GM12878 (cell line): ENCODE measurements around the gene PDXDC1. TPM values are rescaled to one million over a fixed set of nuclear protein-coding genes. Genes with fewer than 3 reads are reported as not detected.
"Not testable (repeated sequence)": the region's sequence is repeated elsewhere in the genome, so short reads cannot be mapped to it uniquely, and the experiment has no call there.

Source experiments
- ATAC-seq: fragments of 200-7000 bp; cut with Tn5 transposase; 3 replicates; pipeline ENCODE4 v1.9.1; 2020; ENCODE audit warnings: mild to moderate bottlenecking, moderate library complexity
- BruUV-seq: library from RNA; stranded (reverse); fragments of 400-500 nt; replicated peaks from 2 replicates; lab custom pipeline; 2021; lab: Mats Ljungman, UMichigan
- CTCF ChIA-PET: fragments of 300-600 bp; sonication (Branson Sonifier 250); formaldehyde crosslinking; extraction: SDS; loops from one replicate; lab custom pipeline; 2021; ENCODE audit warnings: inconsistent platforms; lab: Yijun Ruan, JAX
- POLR2A ChIA-PET: fragments of 350-600 bp; formaldehyde crosslinking; extraction: SDS; loops from one replicate; lab custom pipeline; 2021; ENCODE audit warnings: inconsistent platforms; lab: Charles Lee
- RAD21 ChIA-PET: fragments of 300-600 bp; sonication (Branson Sonifier 250); formaldehyde crosslinking; loops from one replicate; lab custom pipeline; 2023; ENCODE audit warnings: antibody characterized with exemption; ENCODE audit not compliant: unreplicated experiment; lab: Charles Lee
- SMC1A ChIA-PET: fragments of 300-600 bp; sonication (Branson Sonifier 250); formaldehyde crosslinking; loops from one replicate; lab custom pipeline; 2023; ENCODE audit not compliant: unreplicated experiment, uncharacterized antibody; lab: Charles Lee
- DNase-seq: peaks from one replicate; pipeline ENCODE4 v3.0.0-alpha.2; 2011; ENCODE audit warnings: low read depth, low spot score
- FAIRE-seq: peaks from 3 replicates; lab custom pipeline; 2011; peaks lifted over from hg19 to GRCh38; lab: Jason Lieb, UNC
- H2AFZ ChIP-seq: 2 replicates; pipeline ENCODE4 v1.6.0; 2011; ENCODE audit warnings: low read depth, low read length, control low read depth; ENCODE audit not compliant: control insufficient read depth
- H3K27ac ChIP-seq: 2 replicates; pipeline ENCODE4 v1.5.1; 2011; ENCODE audit warnings: control low read depth; ENCODE audit not compliant: control insufficient read depth, insufficient read depth
- H3K27me3 ChIP-seq, 2 experiments: replicated peaks in 1 of 2; 2 replicates each; pipeline versions ENCODE4 v1.6.0 to v1.6.1; 2011; ENCODE audit warnings: low read length in 1 of 2; ENCODE audit not compliant: control insufficient read depth in 2 of 2, insufficient read depth in 2 of 2
- H3K36me3 ChIP-seq, 2 experiments: 2 replicates each; pipeline ENCODE4 v1.5.1; 2011; ENCODE audit warnings: low read length in 1 of 2; ENCODE audit not compliant: control insufficient read depth in 2 of 2, insufficient read depth in 2 of 2
- H3K4me1 ChIP-seq: 2 replicates; pipeline ENCODE4 v1.6.1; 2011; ENCODE audit warnings: mild to moderate bottlenecking, low read length, moderate library complexity, mixed read lengths; ENCODE audit not compliant: control insufficient read depth, insufficient read depth
- H3K4me2 ChIP-seq: 2 replicates; pipeline ENCODE4 v1.6.0; 2011; ENCODE audit warnings: control low read depth; ENCODE audit not compliant: control insufficient read depth, insufficient read depth
- H3K4me3 ChIP-seq: fragments of 200-600 bp; sonication (generic); 2 replicates; pipeline ENCODE4 v1.5.1; 2016
- H3K79me2 ChIP-seq: 2 replicates; pipeline ENCODE4 v1.6.0; 2011; ENCODE audit warnings: low read length; ENCODE audit not compliant: control insufficient read depth, insufficient read depth
- H3K9ac ChIP-seq: 2 replicates; pipeline ENCODE4 v1.8.0; 2011; ENCODE audit warnings: low read length, control low read depth, mixed read lengths; ENCODE audit not compliant: control insufficient read depth, insufficient read depth
- H3K9me3 ChIP-seq: replicated peaks from 3 replicates; pipeline ENCODE4 v1.5.1; 2011; ENCODE audit warnings: mild to moderate bottlenecking, low read length; ENCODE audit not compliant: control insufficient read depth, insufficient read depth
- H4K20me1 ChIP-seq: 2 replicates; pipeline ENCODE4 v1.6.0; 2011; ENCODE audit not compliant: control insufficient read depth, insufficient read depth
- WGBS: methylation state at CpG from one replicate; pipeline ENCODE4 v1.1.6; 2016; ENCODE audit warnings: low lambda C conversion rate; ENCODE audit not compliant: insufficient replicate concordance, insufficient coverage; ENCODE audit errors: missing lambda C conversion rate; 5-methylcytosine and 5-hydroxymethylcytosine counted together
- in situ Hi-C: fragments of 300-500 bp; cut with MboI; formaldehyde crosslinking; loops from 9 replicates; pipeline ENCODE4 v1.14.3; 2018; ENCODE audit warnings: mixed read lengths
- intact Hi-C: fragments of 100-400 bp; cut with micrococcal nuclease; formaldehyde crosslinking; loops from one replicate; pipeline ENCODE4 v1.14.2; 2022; ENCODE audit not compliant: unreplicated experiment
- polyA plus RNA-seq, 11 experiments: library from polyadenylated mRNA; depleted of rRNA in 4 of 11; unstranded in 6 of 11; stranded (reverse) in 5 of 11; fragments of >200 nt; fragmentation: Nextera tagmentation in 4 of 11; fragmentation: Illumina TruSeq in 1 of 11; extraction: Ambion mirVana in 4 of 11; extraction: Trizol in 1 of 11; gene quantifications; 1 replicate in 1 of 11; 2 replicates in 10 of 11; pipeline versions ENCODE4 v1.2.1 to v1.2.3, GENCODE V29; 2011 to 2016; ENCODE audit warnings: inconsistent platforms in 2 of 11, missing spikeins in 2 of 11, low read depth in 1 of 11
- total RNA-seq, 4 experiments: library from RNA; depleted of rRNA in 3 of 4; stranded (reverse); fragments of >200 nt in 3 of 4; fragmentation: Illumina TruSeq in 1 of 4; extraction: Trizol in 1 of 4; gene quantifications; 2 replicates each; pipeline versions ENCODE4 v1.2.1 to v1.2.3, GENCODE V29; 2013 to 2021

PDXDC1 gene
- total and polyA plus RNA-seq, 10 of the 15 experiments (the other 5 are each of a cell fraction or from before 2014, with no cell fraction given), result 6.1 to 78.2 (median 53.8) TPM

- intact Hi-C loops, H3K27me3 ChIP-seq, RAD21 ChIA-PET, H3K4me2 ChIP-seq, H3K4me1 ChIP-seq, FAIRE-seq, ATAC-seq, H3K79me2 ChIP-seq, H4K20me1 ChIP-seq, H3K27ac ChIP-seq, H3K9ac ChIP-seq, in situ Hi-C loops, DNase-seq, BruUV-seq, H3K4me3 ChIP-seq, H3K9me3 ChIP-seq, SMC1A ChIA-PET, H2AFZ ChIP-seq, CTCF ChIA-PET, POLR2A ChIA-PET: not testable (repeated sequence)
- peaks cover 14 to 16% of the 10 kb centered on the region in 2 experiments for H3K36me3 ChIP-seq
- WGBS, result 94% methylated on average over 29 of the region's 29 CpGs
Measured at GRCh38 chr16:15027503-15028344, 52.9 kb downstream of the PDXDC1 start.

GRCh38 chr16:15028345-15028715 lies 53.5 kb downstream of the PDXDC1 start:
- SMC1A ChIA-PET, H3K4me1 ChIP-seq, H4K20me1 ChIP-seq, H3K9me3 ChIP-seq, H3K4me3 ChIP-seq, POLR2A ChIA-PET, ATAC-seq, intact Hi-C loops, CTCF ChIA-PET, H3K79me2 ChIP-seq, DNase-seq, H2AFZ ChIP-seq, H3K27ac ChIP-seq, in situ Hi-C loops, H3K9ac ChIP-seq, H3K27me3 ChIP-seq, RAD21 ChIA-PET, FAIRE-seq, H3K4me2 ChIP-seq: not testable (repeated sequence)
- BruUV-seq, result TSS peak; percentile 45
- H3K36me3 ChIP-seq, result peaks cover 11 to 18% of the 10 kb centered on the region in 2 experiments
- 97% methylated on average over 6 of the region's 6 CpGs for WGBS

- CTCF ChIA-PET, DNase-seq, SMC1A ChIA-PET, H2AFZ ChIP-seq, RAD21 ChIA-PET, H3K27me3 ChIP-seq, H3K4me2 ChIP-seq, H3K9ac ChIP-seq, FAIRE-seq, ATAC-seq, H3K4me1 ChIP-seq, in situ Hi-C loops, H3K27ac ChIP-seq, H3K9me3 ChIP-seq, POLR2A ChIA-PET, BruUV-seq, H4K20me1 ChIP-seq, intact Hi-C loops, H3K79me2 ChIP-seq, H3K4me3 ChIP-seq: not testable (repeated sequence)
- peaks cover 15 to 20% of the 10 kb centered on the region in 2 experiments for H3K36me3 ChIP-seq
- WGBS, result 93% methylated on average over 27 of the region's 27 CpGs
Measured at GRCh38 chr16:15028801-15029698, 54.2 kb downstream of the PDXDC1 start.
